Left lung (tissue), 10 donors: Measurements from ENCODE around the gene SLC7A1. TPM values are rescaled to one million over a fixed set of nuclear protein-coding genes. Genes with fewer than 3 reads are reported as not detected.

ENCODE experiments used
- ATAC-seq: fragments of 200-7000 bp; cut with Tn5 transposase; one replicate; pipeline ENCODE4 v1.9.1; 2020; ENCODE audit warnings: moderate library complexity
- DNase-seq, 4 donors: peaks; one replicate each; pipeline ENCODE4 v3.0.0-alpha.2; 2013 to 2020
- H3K27ac ChIP-seq, 2 donors: fragments of 200-600 bp; sonication (generic) in 1 of 2; one replicate each; pipeline versions ENCODE4 v1.5.0 to v1.8.0; 2020 to 2021
- H3K27me3 ChIP-seq, 2 donors: fragments of 200-600 bp; sonication (generic) in 1 of 2; one replicate each; pipeline versions ENCODE4 v1.5.0 to v1.8.0; 2020 to 2021
- H3K36me3 ChIP-seq, 2 donors: fragments of 200-600 bp; sonication (generic) in 1 of 2; one replicate each; pipeline versions ENCODE4 v1.5.0 to v1.8.0; 2020 to 2021
- H3K4me1 ChIP-seq, 2 donors: fragments of 200-600 bp; one replicate each; pipeline ENCODE4 v1.8.0; 2021
- H3K4me3 ChIP-seq, 2 donors: fragments of 200-600 bp; sonication (generic) in 1 of 2; one replicate each; pipeline versions ENCODE4 v1.5.0 to v1.8.0; 2020 to 2021; ENCODE audit warnings: mild to moderate bottlenecking in 1 of 2
- H3K9me3 ChIP-seq, 2 donors: fragments of 200-600 bp; sonication (generic) in 1 of 2; one replicate each; pipeline versions ENCODE4 v1.5.0 to v1.8.0; 2020 to 2021
- intact Hi-C, 2 donors: fragments of 100-400 bp; cut with DNase I; formaldehyde crosslinking; loops; one replicate each; pipeline versions ENCODE4 v1.11.2 to v1.14.2; 2022
- polyA plus RNA-seq, 6 donors: library from polyadenylated mRNA; unstranded; fragments of 120-200 nt; gene quantifications; one replicate each; pipeline ENCODE4 v1.2.1, GENCODE V29; 2013; ENCODE audit not compliant: insufficient read length in 6 of 6
- total RNA-seq, 2 donors: library from RNA; stranded (reverse); fragmentation: NEBNext Ultra II Directional; extraction: Animal tissue kit (Norgen Biotek cat#: 25700); gene quantifications; one replicate each; pipeline ENCODE4 v1.2.1, GENCODE V29; 2021
- TF ChIP-seq, protein P1 (sequence below), 2 donors: fragments of 200-600 bp; sonication (generic) in 1 of 2; IDR thresholded peaks; one replicate each; pipeline versions ENCODE4 v1.5.0 to v1.8.0; 2021; ENCODE audit warnings: antibody characterized with exemption in 2 of 2
- donor health status: DM: no; HTN: yes; CAD: no.
- donor health status: DM: no; HTN: no; CAD: no.

SLC7A1 gene
- total and polyA plus RNA-seq, 8 donors = 10.0 to 54.2 (median 11.3) TPM

DNA sequence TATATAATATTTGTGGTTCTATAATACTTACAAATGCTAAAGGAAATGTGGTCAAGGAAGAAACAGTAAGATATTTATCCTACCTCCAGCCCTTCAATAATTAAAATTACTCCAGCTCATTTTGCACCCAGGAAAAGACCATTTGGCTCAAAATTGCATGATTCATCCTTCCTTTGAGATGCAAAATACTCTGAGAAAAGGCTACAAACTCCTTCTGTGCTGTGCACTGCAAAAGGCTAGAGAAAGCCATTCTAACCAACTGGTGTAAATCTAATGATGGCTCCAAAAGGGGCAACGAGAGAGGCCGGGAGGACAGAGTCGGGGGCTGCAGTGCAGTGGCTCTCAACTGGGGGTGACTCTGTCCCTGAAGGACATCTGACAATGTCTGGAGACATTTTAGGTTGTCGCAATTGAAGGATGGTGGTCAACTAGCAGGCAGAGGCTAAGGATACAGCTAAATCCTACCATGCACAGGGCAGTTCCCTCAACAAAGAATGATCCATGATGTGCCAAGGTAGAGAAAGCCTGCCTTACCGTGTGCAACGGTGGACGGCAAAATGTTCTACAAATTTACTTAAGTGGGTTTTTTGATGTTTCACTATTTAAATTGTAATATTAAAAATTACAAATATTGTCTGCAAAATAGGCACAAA is 32.6 kb downstream of the SLC7A1 start:
- no peak for ATAC-seq
- H3K27me3 ChIP-seq = no peaks in the 10 kb centered on the region
- TF ChIP-seq, protein P1, sequence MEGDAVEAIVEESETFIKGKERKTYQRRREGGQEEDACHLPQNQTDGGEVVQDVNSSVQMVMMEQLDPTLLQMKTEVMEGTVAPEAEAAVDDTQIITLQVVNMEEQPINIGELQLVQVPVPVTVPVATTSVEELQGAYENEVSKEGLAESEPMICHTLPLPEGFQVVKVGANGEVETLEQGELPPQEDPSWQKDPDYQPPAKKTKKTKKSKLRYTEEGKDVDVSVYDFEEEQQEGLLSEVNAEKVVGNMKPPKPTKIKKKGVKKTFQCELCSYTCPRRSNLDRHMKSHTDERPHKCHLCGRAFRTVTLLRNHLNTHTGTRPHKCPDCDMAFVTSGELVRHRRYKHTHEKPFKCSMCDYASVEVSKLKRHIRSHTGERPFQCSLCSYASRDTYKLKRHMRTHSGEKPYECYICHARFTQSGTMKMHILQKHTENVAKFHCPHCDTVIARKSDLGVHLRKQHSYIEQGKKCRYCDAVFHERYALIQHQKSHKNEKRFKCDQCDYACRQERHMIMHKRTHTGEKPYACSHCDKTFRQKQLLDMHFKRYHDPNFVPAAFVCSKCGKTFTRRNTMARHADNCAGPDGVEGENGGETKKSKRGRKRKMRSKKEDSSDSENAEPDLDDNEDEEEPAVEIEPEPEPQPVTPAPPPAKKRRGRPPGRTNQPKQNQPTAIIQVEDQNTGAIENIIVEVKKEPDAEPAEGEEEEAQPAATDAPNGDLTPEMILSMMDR (IDR thresholded peaks at IDR 0.05) = no peak
- intact Hi-C loops = no loop called here
- no peaks in the 10 kb centered on the region for H3K4me1 ChIP-seq
- H3K9me3 ChIP-seq = no peaks in the 10 kb centered on the region
- no peak overlapping the region for H3K4me3 ChIP-seq
- DNase-seq = no peak
- H3K36me3 ChIP-seq = no peaks in the 10 kb centered on the region
- no peak overlapping the region for H3K27ac ChIP-seq

- intact Hi-C loops = no loop called here
- Histone ChIP-seq H3K4me3 (no peak overlapping the region), H3K27ac (no peak overlapping the region), H3K4me1 (no peaks in the 10 kb centered on the region), H3K9me3 (no peaks in the 10 kb centered on the region), H3K27me3 (no peaks in the 10 kb centered on the region), H3K36me3 (no peaks in the 10 kb centered on the region)
- no peak for ATAC-seq
- DNase-seq = no peak
- TF ChIP-seq, protein P1 (IDR thresholded peaks at IDR 0.05) = no peak
Observed at GRCh38 chr13:29561918-29562317, 33.6 kb downstream of the SLC7A1 start.

DNA sequence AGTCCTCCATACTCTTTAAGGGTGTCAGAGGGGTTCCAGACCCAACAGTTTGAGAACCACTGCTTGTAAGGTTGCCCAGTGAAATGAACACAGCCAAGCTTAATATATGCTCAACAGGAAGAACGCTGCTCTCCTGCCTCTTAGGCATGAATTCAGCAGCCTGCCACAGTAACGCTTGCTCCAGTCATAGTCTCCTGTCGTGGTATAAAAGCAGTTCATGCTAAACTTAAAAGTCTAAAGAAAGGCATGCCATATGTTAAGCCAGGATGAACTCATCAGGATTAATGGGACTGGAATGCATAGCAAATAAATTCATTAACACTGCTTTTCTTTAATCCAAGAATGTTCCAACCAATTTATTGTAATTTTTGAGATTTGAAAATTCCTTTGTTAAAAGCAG is 38.7 kb downstream of the SLC7A1 start:
- Histone ChIP-seq H3K27me3 (no peaks in the 10 kb centered on the region), H3K36me3 (peaks cover 0 to 16% of the 10 kb centered on the region in 2 donors), H3K9me3 (no peaks in the 10 kb centered on the region), H3K4me1 (no peaks in the 10 kb centered on the region), H3K27ac (no peak overlapping the region), H3K4me3 (no peak overlapping the region)
- ATAC-seq (no peak), DNase-seq (no peak)
- intact Hi-C loops = no loop called here
- TF ChIP-seq, protein P1 (IDR thresholded peaks at IDR 0.05) = no peak

DNA sequence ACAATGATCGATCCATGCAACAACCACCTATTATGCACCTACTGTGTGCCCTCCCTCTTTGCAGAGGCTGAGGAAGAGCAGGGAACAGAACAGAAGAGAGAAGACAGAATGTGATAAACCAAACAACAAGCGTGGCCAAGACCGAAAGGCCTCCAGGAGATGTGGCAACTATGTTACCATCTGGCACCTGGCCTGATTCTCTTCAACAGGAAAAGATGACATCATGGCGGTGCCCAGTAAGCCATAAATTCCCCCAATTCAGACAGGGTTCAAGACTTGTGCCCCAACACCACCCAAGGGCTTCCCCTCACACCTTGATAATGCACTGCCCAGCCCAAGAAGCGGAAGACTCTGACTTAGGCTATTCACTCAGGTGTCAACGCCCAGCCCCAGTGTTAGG is 44.3 kb downstream of the SLC7A1 start:
- H3K27ac ChIP-seq = no peak overlapping the region
- H3K27me3 ChIP-seq = no peaks in the 10 kb centered on the region
- peaks cover 0 to 45% of the 10 kb centered on the region in 2 donors for H3K36me3 ChIP-seq
- TF ChIP-seq, protein P1 (IDR thresholded peaks at IDR 0.05) = no peak
- intact Hi-C loops = no loop called here
- no peaks in the 10 kb centered on the region for H3K9me3 ChIP-seq
- DNase-seq (no peak), ATAC-seq (no peak)
- H3K4me1 ChIP-seq = no peaks in the 10 kb centered on the region
- H3K4me3 ChIP-seq = no peak overlapping the region

DNA sequence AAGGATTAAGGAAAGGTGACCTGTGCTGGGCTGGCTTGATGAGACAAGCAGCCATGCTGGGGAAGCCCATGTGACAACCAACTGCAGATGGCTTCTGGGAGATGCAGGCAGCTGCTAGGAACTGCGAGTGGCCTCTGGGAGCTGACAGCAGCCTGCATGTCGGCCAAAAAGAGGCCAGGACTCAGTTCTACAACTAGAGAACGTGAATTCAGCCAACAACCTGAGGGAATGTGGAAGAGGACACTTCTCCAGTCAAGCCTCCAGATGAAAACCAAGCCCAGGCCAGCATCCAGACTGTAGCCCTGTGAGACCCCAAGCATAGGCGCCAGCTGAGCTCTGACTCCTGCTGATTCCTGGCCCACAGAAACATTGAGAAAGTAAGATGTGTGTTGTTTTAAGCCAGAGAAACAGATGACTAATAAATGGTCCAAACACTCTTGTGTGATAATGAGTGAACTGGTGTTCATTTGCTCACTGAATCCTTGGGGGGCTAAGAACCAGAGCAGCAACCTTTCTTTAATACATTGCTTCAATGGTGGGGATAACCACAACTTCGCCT is 45.0 kb downstream of the SLC7A1 start:
- ATAC-seq (no peak), DNase-seq (no peak)
- Histone ChIP-seq H3K4me1 (no peaks in the 10 kb centered on the region), H3K4me3 (no peak overlapping the region), H3K27ac (no peak overlapping the region), H3K36me3 (peaks cover 0 to 52% of the 10 kb centered on the region in 2 donors), H3K27me3 (no peaks in the 10 kb centered on the region), H3K9me3 (no peaks in the 10 kb centered on the region)
- TF ChIP-seq, protein P1 (IDR thresholded peaks at IDR 0.05) = no peak
- intact Hi-C loops = no loop called here
